H1 (cell line): ENCODE data around the gene SPEF1.
A peak's percentile ranks its signal among the peaks of the same experiment; 100 is the strongest.

Source experiments
- ASH2L ChIP-seq: fragments of 200-600, 300-600 bp; sonication (generic); IDR thresholded peaks from one replicate; pipeline ENCODE4 v1.7.1; 2017; ENCODE audit warnings: low read length
- BCL11A ChIP-seq, 2 experiments: IDR thresholded peaks; one replicate each; pipeline ENCODE4 v1.6.1; 2011; ENCODE audit warnings: low read depth in 2 of 2, low read length in 2 of 2, mild to moderate bottlenecking in 2 of 2
- CBX8 ChIP-seq: fragments of 300-800, 300-1000 bp; sonication (generic); IDR thresholded peaks from 2 replicates; pipeline ENCODE4 v1.7.1; 2016; ENCODE audit warnings: low read depth, low read length, borderline replicate concordance
- CEBPB ChIP-seq: IDR thresholded peaks from 2 replicates; pipeline ENCODE4 v1.6.1; 2012; ENCODE audit warnings: low read depth, low read length
- CHD1 ChIP-seq: IDR thresholded peaks from 2 replicates; pipeline ENCODE4 v1.6.1; 2012; ENCODE audit warnings: low read depth, low read length, improper control_type of control experiment
- CREB1 ChIP-seq: IDR thresholded peaks from 2 replicates; pipeline ENCODE4 v1.6.1; 2012; ENCODE audit warnings: inconsistent platforms
- EZH2 ChIP-seq: fragments of 200-600 bp; sonication (generic); IDR thresholded peaks from 2 replicates; pipeline ENCODE4 v1.7.1; 2012; ENCODE audit warnings: low read depth, mild to moderate bottlenecking, moderate library complexity, low read length, inconsistent platforms; ENCODE audit not compliant: severe bottlenecking
- FOSL1 ChIP-seq: IDR thresholded peaks from 2 replicates; pipeline ENCODE4 v1.6.1; 2011; ENCODE audit warnings: mild to moderate bottlenecking, low read depth, low read length, moderate library complexity; ENCODE audit not compliant: insufficient read depth
- KDM1A ChIP-seq: fragments of 200-600, 300-600 bp; sonication (generic); IDR thresholded peaks from 2 replicates; pipeline ENCODE4 v1.7.1; 2016; ENCODE audit warnings: mild to moderate bottlenecking, low read length, borderline replicate concordance
- NANOG ChIP-seq: IDR thresholded peaks from 2 replicates; pipeline ENCODE4 v1.6.1; 2011; ENCODE audit warnings: low read length, low read depth, mild to moderate bottlenecking, inconsistent platforms; ENCODE audit not compliant: insufficient read depth, poor library complexity, severe bottlenecking
- POLR2A ChIP-seq, 2 experiments: IDR thresholded peaks; 1 replicate in 1 of 2; 2 replicates in 1 of 2; pipeline ENCODE4 v1.6.1; 2011; ENCODE audit warnings: low read depth in 2 of 2, low read length in 2 of 2, mild to moderate bottlenecking in 2 of 2; ENCODE audit errors: control extremely low read depth in 1 of 2
- SP1 ChIP-seq: IDR thresholded peaks from 2 replicates; pipeline ENCODE4 v1.6.1; 2011; ENCODE audit warnings: low read depth, low read length
- TAF1 ChIP-seq: IDR thresholded peaks from 2 replicates; pipeline ENCODE4 v1.6.1; 2011; ENCODE audit warnings: mild to moderate bottlenecking, low read depth, low read length
- TF ChIP-seq, protein P1 (sequence below), 3 experiments: IDR thresholded peaks; 1 replicate in 2 of 3; 2 replicates in 1 of 3; pipeline versions ENCODE4 v1.5.1 to v1.6.1; 2011; ENCODE audit warnings: low read length in 3 of 3, mild to moderate bottlenecking in 3 of 3, inconsistent platforms in 2 of 3, low read depth in 1 of 3, moderate library complexity in 1 of 3; ENCODE audit not compliant: insufficient read depth in 1 of 3; ENCODE audit errors: control extremely low read depth in 1 of 3

DNA sequence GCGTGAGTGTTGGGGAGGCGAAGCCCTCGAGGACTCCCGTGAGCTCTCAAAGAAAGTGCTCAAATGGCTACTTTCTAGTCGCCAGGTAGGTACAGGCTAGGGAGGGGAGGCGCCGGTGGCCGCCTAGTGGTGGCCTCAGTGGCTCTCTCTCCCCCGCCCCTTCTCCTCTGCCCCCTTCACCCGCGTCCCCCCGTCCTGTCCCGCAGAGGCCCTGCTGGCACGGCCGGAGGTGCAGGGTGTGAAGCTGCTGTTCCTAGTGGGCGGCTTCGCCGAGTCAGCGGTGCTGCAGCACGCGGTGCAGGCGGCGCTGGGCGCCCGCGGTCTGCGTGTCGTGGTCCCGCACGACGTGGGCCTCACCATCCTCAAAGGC lies 30.0 kb downstream of the SPEF1 start:
- TF ChIP-seq BCL11A (IDR thresholded peaks at IDR 0.05; ENCODE audit: low read depth in 2 of 2, low read length in 2 of 2), result no peak
- no peak for TF ChIP-seq POLR2A (IDR thresholded peaks at IDR 0.05; ENCODE audit: control extremely low read depth in 1 of 2, low read depth in 2 of 2, low read length in 2 of 2)
- TF ChIP-seq, protein P1, sequence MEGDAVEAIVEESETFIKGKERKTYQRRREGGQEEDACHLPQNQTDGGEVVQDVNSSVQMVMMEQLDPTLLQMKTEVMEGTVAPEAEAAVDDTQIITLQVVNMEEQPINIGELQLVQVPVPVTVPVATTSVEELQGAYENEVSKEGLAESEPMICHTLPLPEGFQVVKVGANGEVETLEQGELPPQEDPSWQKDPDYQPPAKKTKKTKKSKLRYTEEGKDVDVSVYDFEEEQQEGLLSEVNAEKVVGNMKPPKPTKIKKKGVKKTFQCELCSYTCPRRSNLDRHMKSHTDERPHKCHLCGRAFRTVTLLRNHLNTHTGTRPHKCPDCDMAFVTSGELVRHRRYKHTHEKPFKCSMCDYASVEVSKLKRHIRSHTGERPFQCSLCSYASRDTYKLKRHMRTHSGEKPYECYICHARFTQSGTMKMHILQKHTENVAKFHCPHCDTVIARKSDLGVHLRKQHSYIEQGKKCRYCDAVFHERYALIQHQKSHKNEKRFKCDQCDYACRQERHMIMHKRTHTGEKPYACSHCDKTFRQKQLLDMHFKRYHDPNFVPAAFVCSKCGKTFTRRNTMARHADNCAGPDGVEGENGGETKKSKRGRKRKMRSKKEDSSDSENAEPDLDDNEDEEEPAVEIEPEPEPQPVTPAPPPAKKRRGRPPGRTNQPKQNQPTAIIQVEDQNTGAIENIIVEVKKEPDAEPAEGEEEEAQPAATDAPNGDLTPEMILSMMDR (IDR thresholded peaks at IDR 0.05; ENCODE audit: control extremely low read depth in 1 of 3, insufficient read depth in 1 of 3, low read depth in 1 of 3, low read length in 3 of 3), result peak; percentile 19 to 45 (median 37); a peak in 3 of 4 replicates
- no peak for TF ChIP-seq SP1
- TF ChIP-seq EZH2, result no peak
- no peak for TF ChIP-seq ASH2L
- TF ChIP-seq CREB1, result no peak
- TF ChIP-seq CBX8, result no peak
- TF ChIP-seq TAF1, result no peak
- no peak for TF ChIP-seq KDM1A
- no peak for TF ChIP-seq CHD1
- TF ChIP-seq NANOG, result no peak
- no peak for TF ChIP-seq FOSL1
- no peak for TF ChIP-seq CEBPB
